ENCODE results near the gene WWTR1. TPM values are rescaled to one million over a fixed set of nuclear protein-coding genes. Genes with fewer than 3 reads are reported as not detected.

The WWTR1 gene
- total and polyA plus RNA-seq, 2 donors from 2014 or later, result 23.3 to 117 TPM

- Histone ChIP-seq H3K36me3 (ENCODE audit: control insufficient read depth in 2 of 3, insufficient read depth in 3 of 3, low read length in 3 of 3) (peaks cover 0 to 12% (median 5%) of the 10 kb centered on the region in 3 donors), H3K4me1 (ENCODE audit: control insufficient read depth in 2 of 3, insufficient read depth in 2 of 3, low read depth in 1 of 3, low read length in 3 of 3) (no peaks in the 10 kb centered on the region), H3K27me3 (ENCODE audit: control insufficient read depth, insufficient read depth, low read length) (no peaks in the 10 kb centered on the region), H3K9me3 (ENCODE audit: control insufficient read depth in 2 of 3, insufficient read depth in 1 of 3, low read length in 3 of 3) (no peaks in the 10 kb centered on the region), H3K9ac (ENCODE audit: low read length in 3 of 3) (no peak overlapping the region), H3K4me3 (ENCODE audit: low read length in 3 of 3) (no peak overlapping the region), H3K27ac (ENCODE audit: low read depth in 2 of 2, low read length in 2 of 2) (no peak overlapping the region)
- TF ChIP-seq CTCF (IDR thresholded peaks at IDR 0.05; ENCODE audit: borderline replicate concordance, extremely low read depth, insufficient read depth), result no peak
- intact Hi-C loops (cut with DNase I), result loop anchor here (5.0 kb wide), 1 partner anchor 207 kb away; no protein-coding TSS in a partner anchor
- DNase-seq (no peak), FAIRE-seq (no peak)
Measured at GRCh38 chr3:149515249-149515648, 142.6 kb downstream of the WWTR1 start.

GRCh38 chr3:149514471-149514870 lies 143.4 kb downstream of the WWTR1 start:
- Histone ChIP-seq H3K9me3 (ENCODE audit: control insufficient read depth in 2 of 3, insufficient read depth in 1 of 3, low read length in 3 of 3) (no peaks in the 10 kb centered on the region), H3K4me3 (ENCODE audit: low read length in 3 of 3) (no peak overlapping the region), H3K36me3 (ENCODE audit: control insufficient read depth in 2 of 3, insufficient read depth in 3 of 3, low read length in 3 of 3) (peaks cover 0 to 8% (median 3%) of the 10 kb centered on the region in 3 donors), H3K27me3 (ENCODE audit: control insufficient read depth, insufficient read depth, low read length) (no peaks in the 10 kb centered on the region), H3K9ac (ENCODE audit: low read length in 3 of 3) (no peak overlapping the region), H3K27ac (ENCODE audit: low read depth in 2 of 2, low read length in 2 of 2) (no peak overlapping the region), H3K4me1 (ENCODE audit: control insufficient read depth in 2 of 3, insufficient read depth in 2 of 3, low read depth in 1 of 3, low read length in 3 of 3) (no peaks in the 10 kb centered on the region)
- no peak for DNase-seq
- no peak for TF ChIP-seq CTCF (IDR thresholded peaks at IDR 0.05; ENCODE audit: borderline replicate concordance, extremely low read depth, insufficient read depth)
- no peak for FAIRE-seq
- intact Hi-C loops (cut with DNase I), result no loop called here

GRCh38 chr3:149512073-149512782 lies 145.6 kb downstream of the WWTR1 start:
- DNase-seq, result peak in 4 of 5 donors; percentile 73 to 84 (median 78)
- Histone ChIP-seq H3K27me3 (ENCODE audit: control insufficient read depth, insufficient read depth, low read length) (no peaks in the 10 kb centered on the region), H3K9ac (ENCODE audit: low read length in 3 of 3) (peak overlapping the region in 1 of 3 donors; percentile 28), H3K4me3 (ENCODE audit: low read length in 3 of 3) (peak overlapping the region in 1 of 3 donors; percentile 46), H3K4me1 (ENCODE audit: control insufficient read depth in 2 of 3, insufficient read depth in 2 of 3, low read depth in 1 of 3, low read length in 3 of 3) (peaks cover 0 to 2% (median 0%) of the 10 kb centered on the region in 3 donors), H3K27ac (ENCODE audit: low read depth in 2 of 2, low read length in 2 of 2) (no peak overlapping the region), H3K36me3 (ENCODE audit: control insufficient read depth in 2 of 3, insufficient read depth in 3 of 3, low read length in 3 of 3) (peaks cover 0 to 4% (median 3%) of the 10 kb centered on the region in 3 donors), H3K9me3 (ENCODE audit: control insufficient read depth in 2 of 3, insufficient read depth in 1 of 3, low read length in 3 of 3) (no peaks in the 10 kb centered on the region)
- intact Hi-C loops (cut with DNase I), result no loop called here
- TF ChIP-seq CTCF (IDR thresholded peaks at IDR 0.05; ENCODE audit: borderline replicate concordance, extremely low read depth, insufficient read depth), result peak; percentile 83
- FAIRE-seq, result peak; percentile 41
